ENCODE measurements around the gene TADA2B.

Gene TADA2B

DNA sequence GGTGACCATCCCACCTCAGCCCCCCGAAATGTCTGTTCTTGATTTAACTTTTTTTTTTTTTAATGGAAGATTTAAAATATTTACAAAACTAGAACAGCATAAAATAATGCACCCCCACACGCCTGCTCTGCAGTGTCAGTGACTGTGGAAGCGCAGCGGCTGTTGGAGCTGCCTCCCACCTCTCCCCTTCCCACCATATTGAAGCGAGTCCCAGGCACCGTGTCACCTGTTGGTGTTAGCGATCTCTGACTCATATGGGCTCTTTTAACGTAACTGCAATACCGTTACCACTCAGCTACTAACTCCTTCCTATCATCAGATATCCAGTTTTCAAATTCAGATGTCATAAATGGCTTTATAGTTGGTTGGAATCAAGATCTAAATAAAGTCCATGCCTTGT, 17.1 kb upstream of the TADA2B start:
- no peak for TF ChIP-seq CTCF (IDR thresholded peaks at IDR 0.05; ENCODE audit: low read depth, low read length)

GRCh38 chr4:7027284-7027683, 15.9 kb upstream of the TADA2B start:
- no peak for TF ChIP-seq CTCF (IDR thresholded peaks at IDR 0.05; ENCODE audit: low read depth, low read length)
- no peak for DNase-seq (ENCODE audit: low read depth in 2 of 2)
- H3K4me3 ChIP-seq (replicated peaks in 1 of 2; ENCODE audit: low read depth in 2 of 2, low read length in 2 of 2), result no peak overlapping the region

More for the DNA sequence above, 17.1 kb upstream of the TADA2B start:
- DNase-seq (ENCODE audit: low read depth in 2 of 2), result no peak
- no peak overlapping the region for H3K4me3 ChIP-seq (replicated peaks in 1 of 2; ENCODE audit: low read depth in 2 of 2, low read length in 2 of 2)

GRCh38 chr4:7027913-7028312, 15.3 kb upstream of the TADA2B start:
- no peak for DNase-seq (ENCODE audit: low read depth in 2 of 2)
- TF ChIP-seq CTCF (IDR thresholded peaks at IDR 0.05; ENCODE audit: low read depth, low read length), result no peak
- H3K4me3 ChIP-seq (replicated peaks in 1 of 2; ENCODE audit: low read depth in 2 of 2, low read length in 2 of 2), result no peak overlapping the region

- no peak for TF ChIP-seq CTCF (IDR thresholded peaks at IDR 0.05; ENCODE audit: low read depth, low read length)
- DNase-seq (ENCODE audit: low read depth in 2 of 2), result no peak
- H3K4me3 ChIP-seq (replicated peaks in 1 of 2; ENCODE audit: low read depth in 2 of 2, low read length in 2 of 2), result no peak overlapping the region
Observed at GRCh38 chr4:7029212-7029611, 14.0 kb upstream of the TADA2B start.

GRCh38 chr4:7029921-7030320, 13.3 kb upstream of the TADA2B start:
- TF ChIP-seq CTCF (IDR thresholded peaks at IDR 0.05; ENCODE audit: low read depth, low read length), result no peak
- DNase-seq (ENCODE audit: low read depth in 2 of 2), result no peak

GRCh38 chr4:7030856-7031255, 12.3 kb upstream of the TADA2B start:
- no peak overlapping the region for H3K4me3 ChIP-seq (replicated peaks in 1 of 2; ENCODE audit: low read depth in 2 of 2, low read length in 2 of 2)

More at GRCh38 chr4:7029921-7030320, 13.3 kb upstream of the TADA2B start:
- no peak overlapping the region for H3K4me3 ChIP-seq (replicated peaks in 1 of 2; ENCODE audit: low read depth in 2 of 2, low read length in 2 of 2)

More at GRCh38 chr4:7030856-7031255, 12.3 kb upstream of the TADA2B start:
- no peak for DNase-seq (ENCODE audit: low read depth in 2 of 2)
- no peak for TF ChIP-seq CTCF (IDR thresholded peaks at IDR 0.05; ENCODE audit: low read depth, low read length)
